Esophagus muscularis mucosa (tissue), 3 donors: ENCODE data around the gene TANC1.

Experiments used
- CTCF ChIP-seq, 3 experiments: fragments of 200-600 bp in 2 of 3; fragments of 450-650 bp in 1 of 3; sonication (generic) in 2 of 3; IDR thresholded peaks; one replicate each; pipeline ENCODE4 v1.5.1; 2017 to 2019; ENCODE audit warnings: antibody characterized with exemption in 3 of 3, mild to moderate bottlenecking in 2 of 3, moderate library complexity in 1 of 3
- POLR2AphosphoS5 ChIP-seq, 2 donors: sonication (generic); formaldehyde crosslinking; IDR thresholded peaks; one replicate each; pipeline ENCODE4 v1.6.1; 2017; ENCODE audit warnings: antibody characterized with exemption in 2 of 2

DNA sequence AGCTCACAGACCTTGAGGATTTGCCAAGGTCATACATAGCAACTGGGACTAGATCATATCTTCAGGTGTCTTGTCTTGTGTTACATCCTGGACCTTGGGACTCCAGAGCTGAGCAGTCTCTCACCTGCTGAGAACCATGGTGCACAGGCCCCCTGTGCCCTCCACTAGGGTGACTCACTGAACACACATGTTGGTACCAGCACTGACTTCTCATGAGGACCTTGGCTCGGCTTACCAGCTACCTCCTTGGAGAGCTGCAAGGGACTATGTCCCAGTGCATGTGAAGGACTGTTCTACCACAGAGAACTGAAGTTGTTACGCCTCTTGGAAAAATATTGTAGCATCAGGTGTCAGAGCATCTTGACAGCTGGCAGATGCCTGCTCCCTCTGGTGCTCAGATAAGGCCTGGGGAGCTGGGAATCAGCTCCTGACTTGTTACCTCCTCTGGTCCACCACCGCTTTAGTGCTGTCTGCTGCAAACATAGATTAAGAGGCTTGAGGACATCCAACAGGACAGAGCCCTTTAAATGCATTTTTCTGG is 246.0 kb downstream of the TANC1 start:
- no peak for TF ChIP-seq CTCF (IDR thresholded peaks at IDR 0.05)
- TF ChIP-seq POLR2AphosphoS5 (IDR thresholded peaks at IDR 0.05) = no peak
